AG09309 (cell line): ENCODE data around the gene GAB3.

ENCODE experiments used
- DNase-seq: peaks from one replicate; pipeline ENCODE4 v3.0.0-alpha.2; 2010; ENCODE audit warnings: low read depth
- H3K4me3 ChIP-seq: 2 replicates; pipeline ENCODE4 v1.5.1; 2011; ENCODE audit warnings: mild to moderate bottlenecking, low read depth, low read length, moderate library complexity; ENCODE audit not compliant: control insufficient read depth
- CTCF ChIP-seq: IDR thresholded peaks from 2 replicates; pipeline ENCODE4 v1.5.1; 2011; ENCODE audit warnings: mild to moderate bottlenecking, low read depth, low read length, inconsistent platforms; ENCODE audit not compliant: insufficient read depth, control insufficient read depth; ENCODE audit errors: missing control alignments

GAB3 gene

DNA sequence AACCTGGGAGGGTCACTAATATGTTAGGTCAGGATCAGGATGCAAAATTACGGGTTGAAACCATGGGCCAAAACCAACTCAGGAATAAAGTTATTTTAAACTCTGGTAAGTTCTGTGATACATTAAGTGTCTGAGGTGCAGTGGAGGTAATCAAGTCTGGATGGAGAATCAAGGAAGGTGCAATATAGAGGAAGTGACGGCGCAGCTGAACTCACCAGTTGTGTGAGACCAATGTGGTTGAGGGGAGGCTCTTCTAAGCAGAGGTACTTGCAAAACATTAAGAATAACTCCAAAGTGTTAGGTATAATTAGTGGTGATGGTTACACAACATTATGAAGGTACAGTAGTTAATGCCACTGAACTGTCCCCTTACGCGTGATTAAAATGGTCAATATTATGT, 19.7 kb downstream of the GAB3 start:
- no peak for TF ChIP-seq CTCF
- no peak for DNase-seq
- H3K4me3 ChIP-seq = no peak overlapping the region

GRCh38 chrX:154730253-154730891, 20.5 kb downstream of the GAB3 start:
- no peak for TF ChIP-seq CTCF
- DNase-seq = no peak

GRCh38 chrX:154729439-154729838, 21.4 kb downstream of the GAB3 start:
- no peak for DNase-seq
- no peak for TF ChIP-seq CTCF
- H3K4me3 ChIP-seq = no peak overlapping the region

More at GRCh38 chrX:154730253-154730891, 20.5 kb downstream of the GAB3 start:
- H3K4me3 ChIP-seq = no peak overlapping the region

DNA sequence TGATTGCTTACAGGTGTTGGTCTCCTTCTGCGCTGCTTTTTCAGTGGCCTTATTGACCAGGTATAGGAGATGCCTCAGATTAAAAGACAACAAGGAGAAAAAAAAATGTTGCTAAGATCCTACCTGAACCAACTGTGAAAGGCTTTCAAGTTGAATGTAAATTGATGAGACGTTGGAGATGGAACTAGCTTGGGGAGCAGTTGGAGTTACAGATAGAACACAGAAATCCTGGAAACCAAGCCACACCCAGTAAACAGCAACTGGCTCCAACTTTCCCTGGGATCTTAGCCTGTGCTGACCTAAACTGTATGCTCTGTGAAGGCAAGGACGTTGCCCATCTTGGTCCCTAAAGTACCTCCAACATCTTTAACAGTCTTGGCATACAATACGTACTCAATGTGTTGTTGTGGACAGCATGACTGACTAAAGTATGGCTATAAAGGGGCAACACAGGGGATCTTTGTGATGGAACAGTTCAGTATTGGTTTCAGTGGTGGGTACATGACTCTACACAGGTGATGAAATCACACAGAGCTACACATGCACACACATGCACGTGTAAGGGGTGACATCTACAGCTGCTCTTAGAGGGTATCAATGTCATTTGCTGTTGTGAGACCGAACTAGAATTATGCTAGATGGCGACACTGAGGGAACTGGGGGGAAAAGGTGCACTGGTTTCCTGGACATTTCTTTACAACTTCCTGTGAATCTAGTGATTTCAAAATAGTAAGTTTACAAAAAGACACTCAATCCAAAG, 22.3 kb downstream of the GAB3 start:
- no peak overlapping the region for H3K4me3 ChIP-seq
- no peak for TF ChIP-seq CTCF
- no peak for DNase-seq

GRCh38 chrX:154727871-154728270, 23.0 kb downstream of the GAB3 start:
- no peak for DNase-seq
- H3K4me3 ChIP-seq = no peak overlapping the region

DNA sequence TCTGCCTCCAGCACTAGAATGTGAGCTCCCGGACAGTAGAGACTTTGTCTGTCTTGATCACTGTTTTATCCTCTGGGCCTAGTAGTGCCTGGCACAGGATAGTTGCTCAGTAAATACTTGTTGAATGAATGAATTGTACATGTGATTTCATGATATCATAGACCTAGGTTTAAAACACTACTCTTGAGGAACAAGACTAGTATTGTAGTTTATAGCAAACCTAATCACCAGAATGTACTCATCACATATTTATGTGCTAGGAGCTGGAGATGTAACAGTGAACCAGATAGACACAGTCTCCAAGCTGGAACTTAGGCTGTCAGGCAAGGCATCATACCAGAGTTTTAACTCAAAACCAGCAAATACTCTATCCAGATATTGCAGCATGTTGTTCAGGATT, 23.5 kb downstream of the GAB3 start:
- TF ChIP-seq CTCF = no peak
- H3K4me3 ChIP-seq = no peak overlapping the region
- no peak for DNase-seq

More at GRCh38 chrX:154727871-154728270, 23.0 kb downstream of the GAB3 start:
- no peak for TF ChIP-seq CTCF
